ENCODE measurements around the gene ARHGAP22.

ARHGAP22 gene

GRCh38 chr10:48603421-48604038 is 1.3 kb downstream of the ARHGAP22 start:
- no peak for DNase-seq (ENCODE audit: low spot score)
- TF ChIP-seq CTCF (IDR thresholded peaks at IDR 0.05; ENCODE audit: borderline replicate concordance, control extremely low read depth, extremely low read depth, insufficient read depth, missing control alignments) = no peak
- in situ Hi-C loops (cut with MboI; ENCODE audit: low sequenced_read_pairs, unreplicated experiment) = no loop called here

GRCh38 chr10:48602401-48603135 is 2.3 kb downstream of the ARHGAP22 start:
- DNase-seq (ENCODE audit: low spot score) = no peak
- in situ Hi-C loops (cut with MboI; ENCODE audit: low sequenced_read_pairs, unreplicated experiment) = no loop called here
- TF ChIP-seq CTCF (IDR thresholded peaks at IDR 0.05; ENCODE audit: borderline replicate concordance, control extremely low read depth, extremely low read depth, insufficient read depth, missing control alignments) = no peak

- no peak for TF ChIP-seq CTCF (IDR thresholded peaks at IDR 0.05; ENCODE audit: borderline replicate concordance, control extremely low read depth, extremely low read depth, insufficient read depth, missing control alignments)
- in situ Hi-C loops (cut with MboI; ENCODE audit: low sequenced_read_pairs, unreplicated experiment) = no loop called here
- no peak for DNase-seq (ENCODE audit: low spot score)
These were observed 3.1 kb downstream of the ARHGAP22 start for GRCh38 chr10:48601789-48602188.

- in situ Hi-C loops (cut with MboI; ENCODE audit: low sequenced_read_pairs, unreplicated experiment) = no loop called here
These were observed 4.0 kb downstream of the ARHGAP22 start for GRCh38 chr10:48600645-48601505.

GRCh38 chr10:48599830-48600134 is 5.1 kb downstream of the ARHGAP22 start:
- no peak for DNase-seq (ENCODE audit: low spot score)
- in situ Hi-C loops (cut with MboI; ENCODE audit: low sequenced_read_pairs, unreplicated experiment) = no loop called here
- TF ChIP-seq CTCF (IDR thresholded peaks at IDR 0.05; ENCODE audit: borderline replicate concordance, control extremely low read depth, extremely low read depth, insufficient read depth, missing control alignments) = no peak

More at GRCh38 chr10:48600645-48601505, 4.0 kb downstream of the ARHGAP22 start:
- DNase-seq (ENCODE audit: low spot score) = no peak
- TF ChIP-seq CTCF (IDR thresholded peaks at IDR 0.05; ENCODE audit: borderline replicate concordance, control extremely low read depth, extremely low read depth, insufficient read depth, missing control alignments) = no peak

- DNase-seq (ENCODE audit: low spot score) = no peak
- no peak for TF ChIP-seq CTCF (IDR thresholded peaks at IDR 0.05; ENCODE audit: borderline replicate concordance, control extremely low read depth, extremely low read depth, insufficient read depth, missing control alignments)
- in situ Hi-C loops (cut with MboI; ENCODE audit: low sequenced_read_pairs, unreplicated experiment) = no loop called here
These were observed 5.7 kb downstream of the ARHGAP22 start for GRCh38 chr10:48598936-48599829.
